Heart left ventricle (tissue), 13 donors: ENCODE results near the gene SLC9C1.

Experiments used
- CTCF ChIP-seq, 12 donors: fragments of 200-600 bp; sonication (generic) in 4 of 12; IDR thresholded peaks; one replicate each; pipeline versions ENCODE4 v1.5.0 to v1.8.0; 2018 to 2022; ENCODE audit warnings: antibody characterized with exemption in 12 of 12, mild to moderate bottlenecking in 5 of 12
- POLR2A ChIP-seq, 2 donors: fragments of 450-650 bp; IDR thresholded peaks; one replicate each; pipeline ENCODE4 v1.6.1; 2017; ENCODE audit warnings: antibody characterized with exemption in 2 of 2, mild to moderate bottlenecking in 2 of 2, moderate library complexity in 2 of 2
- donor health status: ischemic (EF 13 %, LVEDD 7.1; RV severe dilation, severe dysfunction).
- donor health status: DM: no; HTN: yes; CAD: no.
- donor health status: DM: no; HTN: no; CAD: no.
- donor health status: ischemic (EF 25% LVEDD 6.9; RV normal size, moderate dysfunction).
- donor health status: ischemic (EF 25% LVEDD 5.7; RV mildly dilated, moderate dysfunction).
- donor health status: ischemic (EF 35%, LVEDD 5.7; RV mildly dilated, moderate dysfunction).
- donor health status: nonischemic (EF 11% LVEDD 7.7; RV severe dilation, severe dysfunction).
- donor health status: DM: yes; HTN: yes; CAD: no.
- donor health status: PGD.
- donor health status: ischemic (EF 29% LVEDD 5.4; RV normal size, mild dysfunction).
- donor health status: nonischemic (EF 23%, LVEDD 6.1; RV moderate dilation, normal function).

- no peak for TF ChIP-seq CTCF (IDR thresholded peaks at IDR 0.05)
- no peak for TF ChIP-seq POLR2A (IDR thresholded peaks at IDR 0.05)
Observed at GRCh38 chr3:112134335-112135124, 159.5 kb downstream of the SLC9C1 start.
